Stimulated activated CD4-positive, alpha-beta T cell treated with anti-CD3 and anti-CD28 coated beads, TNF-alpha, amount 100 ng/mL, for 4 hours (primary cell): ENCODE measurements around the gene SHISA8.
A peak's percentile ranks its signal among the peaks of the same experiment; 100 is the strongest.
"Not testable (repeated sequence)": the region's sequence is repeated elsewhere in the genome, so short reads cannot be mapped to it uniquely, and the experiment has no call there.

Experiments used
- DNase-seq, 3 experiments: peaks; one replicate each; pipeline ENCODE4 v3.0.0-alpha.2; 2020; ENCODE audit warnings: low read depth in 3 of 3

SHISA8 gene

GRCh38 chr22:41899110-41899509, 15.8 kb downstream of the SHISA8 start:
- DNase-seq, result no peak

- no peak for DNase-seq
Measured at GRCh38 chr22:41898645-41899044, 16.2 kb downstream of the SHISA8 start.

DNA sequence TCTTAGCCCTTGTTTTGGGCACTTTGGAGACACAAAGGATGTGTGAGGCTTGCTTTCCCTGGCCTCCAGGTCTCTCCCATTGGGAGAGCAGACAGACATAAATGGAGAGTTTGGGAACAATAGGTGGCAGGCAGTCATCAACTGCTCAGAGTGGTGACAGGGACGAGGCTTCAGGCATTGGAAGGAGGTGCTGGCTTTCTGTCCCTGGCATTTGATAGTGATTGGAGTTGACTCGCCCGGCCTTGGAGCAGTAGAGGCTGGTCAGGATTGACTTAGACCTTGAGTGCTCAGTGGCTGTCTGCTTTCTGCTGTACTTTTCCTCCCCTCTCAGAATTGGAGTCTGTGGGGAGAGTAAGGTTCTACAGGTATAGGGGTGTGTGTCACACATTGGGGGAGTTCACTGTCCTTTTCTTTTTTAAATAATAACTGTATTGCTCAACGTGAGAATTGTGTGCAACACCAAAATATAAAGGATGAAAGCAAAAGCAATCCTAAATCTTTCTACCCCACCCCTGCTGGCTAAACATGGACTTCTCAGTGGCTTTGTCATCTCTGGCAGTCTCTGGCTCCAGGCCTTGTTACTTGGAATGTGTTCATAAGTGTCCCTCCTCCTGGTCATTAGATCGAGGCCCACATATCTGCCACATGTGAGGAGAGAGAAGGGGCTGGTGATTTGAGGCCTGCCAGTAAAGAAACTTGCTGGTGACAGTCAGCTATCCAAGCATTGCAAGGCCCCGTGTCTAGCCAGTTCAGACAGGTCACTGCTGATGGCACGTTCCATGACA, 21.1 kb downstream of the SHISA8 start:
- DNase-seq, result no peak

GRCh38 chr22:41892721-41893120, 22.2 kb downstream of the SHISA8 start:
- DNase-seq, result no peak

- DNase-seq, result no peak
Measured at GRCh38 chr22:41891407-41891806, 23.5 kb downstream of the SHISA8 start.

DNA sequence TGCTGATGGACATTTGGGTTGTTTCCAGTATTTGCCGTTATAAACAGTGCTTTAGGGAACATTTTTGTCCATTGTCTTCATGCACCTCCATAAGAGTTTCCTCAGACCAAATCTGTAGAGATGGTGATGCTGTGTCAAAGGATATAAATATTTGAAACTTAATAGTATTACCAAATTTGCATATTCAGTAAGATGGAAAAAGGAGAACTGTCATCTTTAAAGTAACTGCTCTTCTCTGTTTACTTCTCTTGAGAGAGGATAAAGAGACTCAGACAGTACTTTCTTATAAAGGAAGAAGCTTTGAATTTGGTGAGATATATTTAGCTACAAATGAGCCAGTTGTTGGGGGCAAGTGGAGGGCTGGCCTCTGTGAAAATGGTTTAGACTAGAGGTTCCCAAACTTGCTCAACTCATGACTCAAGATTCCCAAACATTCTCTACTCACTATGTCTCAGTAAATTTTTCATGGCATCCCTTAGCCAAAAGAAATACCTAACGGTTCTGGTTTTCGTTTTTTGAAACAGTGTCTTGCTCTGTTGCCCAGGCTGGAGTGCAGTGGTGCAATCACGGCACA, 26.2 kb downstream of the SHISA8 start:
- DNase-seq, result no peak

DNA sequence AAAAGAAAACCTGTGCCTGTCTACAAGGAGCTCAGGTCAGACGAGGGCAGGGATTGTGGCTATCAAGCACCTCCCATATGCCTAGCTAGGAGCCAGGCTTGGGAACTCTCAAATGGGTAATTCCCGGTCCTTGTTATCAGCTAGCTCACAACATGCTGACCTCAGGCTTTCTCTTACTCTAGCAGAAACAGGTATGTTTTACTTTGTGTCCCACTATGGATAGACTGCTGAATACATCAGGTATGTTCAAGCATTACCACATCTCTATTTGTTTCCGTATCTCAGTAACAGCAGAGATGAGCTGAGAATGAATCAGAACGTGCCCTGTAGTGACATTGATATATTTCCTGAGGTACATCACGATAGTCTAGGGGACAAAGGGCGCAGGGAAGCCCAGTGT, 29.4 kb downstream of the SHISA8 start:
- DNase-seq, result no peak

GRCh38 chr22:41885116-41885515, 29.8 kb downstream of the SHISA8 start:
- DNase-seq, result no peak

GRCh38 chr22:41883400-41883799, 31.5 kb downstream of the SHISA8 start:
- DNase-seq, result no peak

DNA sequence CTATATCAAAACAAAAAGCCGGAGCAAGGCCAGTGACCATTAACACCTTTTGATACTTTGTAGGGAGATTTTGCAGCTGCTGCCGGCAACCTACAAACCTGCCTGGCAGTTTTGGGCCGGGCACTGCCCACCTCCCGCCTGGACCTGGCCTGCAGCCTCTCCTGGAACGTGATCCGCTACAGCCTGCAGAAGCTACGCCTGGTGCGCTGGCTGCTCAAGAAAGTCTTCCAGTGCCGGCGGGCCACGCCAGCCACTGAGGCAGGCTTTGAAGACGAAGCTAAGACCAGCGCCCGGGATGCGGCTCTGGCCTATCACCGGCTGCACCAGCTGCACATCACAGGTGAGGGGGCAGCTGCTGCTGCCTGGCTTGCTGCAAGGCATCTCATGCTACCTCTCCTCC, 34.2 kb downstream of the SHISA8 start:
- no peak for DNase-seq

DNA sequence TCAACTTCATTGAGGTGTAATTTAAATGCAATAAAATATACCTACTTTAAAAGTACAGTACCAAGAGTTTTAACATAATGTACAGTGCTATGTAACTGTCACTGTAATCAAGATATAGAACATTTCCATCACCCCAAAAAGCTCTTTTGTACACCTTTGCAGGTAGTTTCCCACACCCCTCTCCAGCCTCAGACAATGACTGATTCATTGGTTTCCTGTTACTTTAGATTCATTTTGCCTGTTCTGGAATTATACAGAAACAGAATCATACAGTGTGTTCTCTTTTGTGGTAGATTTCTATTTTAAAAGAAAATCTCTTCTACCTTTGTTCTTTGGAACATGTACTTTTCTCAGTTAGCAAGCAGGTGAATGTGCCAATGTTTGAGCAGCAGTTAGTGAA, 38.2 kb downstream of the SHISA8 start:
- no peak for DNase-seq

GRCh38 chr22:41876275-41876674, 38.6 kb downstream of the SHISA8 start:
- no peak for DNase-seq

GRCh38 chr22:41875531-41876270, 39.2 kb downstream of the SHISA8 start:
- DNase-seq, result no peak

GRCh38 chr22:41874090-41874489, 40.8 kb downstream of the SHISA8 start:
- DNase-seq, result no peak

DNA sequence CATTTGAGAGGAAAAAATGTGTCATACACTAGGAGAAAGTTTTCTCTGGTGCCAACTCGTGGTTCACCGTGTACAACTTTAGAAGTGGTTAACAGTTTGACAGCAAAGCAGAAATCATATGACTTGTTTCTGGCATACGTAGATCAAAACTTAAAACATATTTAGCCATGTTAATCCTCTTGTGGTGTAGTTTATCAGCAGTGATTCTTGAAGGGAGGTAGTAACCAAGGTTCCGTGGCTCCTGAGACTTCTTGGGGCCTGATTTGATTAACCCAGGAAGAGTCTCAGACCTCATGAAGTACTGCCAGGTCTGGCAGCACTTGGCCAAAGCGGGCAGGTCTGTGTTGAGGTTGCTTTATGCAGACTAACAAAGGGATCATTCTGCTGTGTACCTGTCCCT, 41.5 kb downstream of the SHISA8 start:
- DNase-seq, result no peak

- DNase-seq, result no peak
Measured at GRCh38 chr22:41870786-41871185, 44.1 kb downstream of the SHISA8 start.

- not testable (repeated sequence) for DNase-seq
Measured at GRCh38 chr22:41870081-41870480, 44.8 kb downstream of the SHISA8 start.

DNA sequence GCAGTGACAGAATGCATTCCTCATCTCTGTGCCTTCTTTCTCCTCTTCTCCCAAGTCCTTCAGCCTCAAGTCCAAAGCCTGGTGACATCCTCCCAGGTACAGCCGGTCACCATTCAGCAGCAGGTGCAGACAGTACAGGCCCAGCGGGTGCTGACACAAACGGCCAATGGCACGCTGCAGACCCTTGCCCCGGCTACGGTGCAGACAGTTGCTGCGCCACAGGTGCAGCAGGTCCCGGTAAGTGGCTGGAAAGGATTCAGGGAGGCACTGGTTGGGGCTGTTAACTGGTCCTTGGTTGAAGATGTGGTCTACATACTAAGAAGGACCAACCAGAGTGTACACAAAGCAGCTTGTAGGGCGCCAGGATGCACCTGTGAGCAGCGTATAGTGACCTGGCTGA, 46.3 kb downstream of the SHISA8 start:
- no peak for DNase-seq

GRCh38 chr22:41863472-41863871, 51.4 kb downstream of the SHISA8 start:
- no peak for DNase-seq

DNA sequence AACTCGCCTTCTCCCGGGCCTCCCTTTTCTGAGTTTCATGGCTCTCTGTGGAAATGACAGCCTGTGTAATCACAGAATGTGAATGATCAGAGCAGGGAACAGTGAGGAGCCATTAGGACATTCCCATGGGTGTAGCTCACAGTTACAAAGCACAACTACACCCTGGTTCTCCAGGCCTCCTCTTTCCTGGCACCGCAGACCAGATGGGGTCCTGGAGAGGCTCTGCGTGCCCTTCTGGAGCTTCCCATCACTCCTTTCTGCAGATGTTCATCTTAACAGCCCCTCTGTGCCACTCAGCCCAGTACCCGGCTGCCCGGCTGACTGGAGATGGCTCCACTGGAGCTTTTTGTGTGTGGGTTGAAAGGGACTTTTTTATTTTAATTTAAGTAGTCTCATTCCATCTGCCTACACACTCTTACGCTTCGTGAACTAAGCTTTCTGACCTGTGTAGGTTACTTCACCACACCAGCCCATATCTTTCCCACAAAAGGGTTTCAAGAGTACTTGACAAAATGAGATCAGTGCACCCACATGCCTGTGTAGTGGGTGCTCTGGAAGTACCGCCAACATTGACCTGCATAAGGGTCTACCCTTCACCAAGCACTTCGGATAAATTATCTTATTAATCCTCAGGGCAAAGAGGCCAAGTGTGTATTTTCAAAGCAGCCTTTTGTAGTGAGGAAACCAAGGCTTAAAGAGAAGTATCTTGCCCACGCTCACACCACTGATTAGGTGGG, 52.2 kb downstream of the SHISA8 start:
- peak; percentile 10 to 34 (median 27) for DNase-seq

GRCh38 chr22:41862160-41862529, 52.7 kb downstream of the SHISA8 start:
- peak in 2 of 3 experiments; percentile 20 to 23 for DNase-seq
